Measurements from ENCODE around the gene OVOL2. TPM values are rescaled to one million over a fixed set of nuclear protein-coding genes. Genes with fewer than 3 reads are reported as not detected.
"Not testable (repeated sequence)": the region's sequence is repeated elsewhere in the genome, so short reads cannot be mapped to it uniquely, and the experiment has no call there.

Gene OVOL2
- 1.0 TPM for total RNA-seq

DNA sequence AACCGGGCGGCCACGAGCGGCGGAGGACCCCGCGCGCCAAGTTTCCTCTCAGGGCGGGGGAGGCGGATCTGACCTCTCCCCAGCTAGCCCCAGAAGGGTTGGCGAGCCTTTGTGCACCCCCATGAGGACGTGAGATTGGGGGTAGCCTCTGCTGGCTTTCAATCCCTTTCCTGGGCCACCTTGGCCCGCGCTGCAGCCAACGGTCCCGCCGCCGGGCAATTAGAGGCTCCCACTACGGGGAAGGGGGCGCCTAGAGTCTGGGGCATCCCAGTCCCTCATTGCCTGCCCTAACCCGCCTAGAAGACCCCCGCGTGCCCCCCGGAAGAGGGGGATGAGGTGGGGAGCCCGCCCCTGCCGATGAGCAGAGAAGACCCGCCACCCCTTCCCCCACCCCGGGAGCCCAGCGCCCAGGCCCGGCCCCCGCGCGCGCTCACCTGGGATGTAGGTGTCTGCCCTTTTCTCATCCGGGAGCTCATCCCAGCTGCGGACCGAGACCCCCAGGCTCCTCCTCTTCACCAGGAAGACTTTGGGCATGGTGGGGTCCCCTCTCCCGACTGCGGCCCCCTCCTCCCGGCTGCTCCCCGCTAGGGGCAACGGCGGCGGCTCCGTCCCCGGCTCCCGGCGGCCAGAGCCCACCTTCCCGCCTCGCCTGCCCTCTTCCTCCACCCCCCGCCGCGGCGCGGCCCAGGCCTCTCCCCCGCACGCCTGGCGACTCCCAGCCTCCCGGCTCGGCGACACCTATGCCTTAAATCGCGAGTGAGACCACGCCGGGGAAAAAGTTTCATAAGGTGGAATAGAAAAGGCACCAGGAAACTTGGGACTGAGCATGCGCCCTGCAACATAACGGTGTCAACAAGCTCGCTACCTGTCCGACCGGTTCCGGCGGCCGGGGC lies at the start of gene OVOL2:
TSS of gene OVOL2 (minus strand) at position 816 of the 893 bp plus-strand sequence. CDS start at position 534, 282 bp downstream.
- DNase-seq, result peak; percentile 75

DNA sequence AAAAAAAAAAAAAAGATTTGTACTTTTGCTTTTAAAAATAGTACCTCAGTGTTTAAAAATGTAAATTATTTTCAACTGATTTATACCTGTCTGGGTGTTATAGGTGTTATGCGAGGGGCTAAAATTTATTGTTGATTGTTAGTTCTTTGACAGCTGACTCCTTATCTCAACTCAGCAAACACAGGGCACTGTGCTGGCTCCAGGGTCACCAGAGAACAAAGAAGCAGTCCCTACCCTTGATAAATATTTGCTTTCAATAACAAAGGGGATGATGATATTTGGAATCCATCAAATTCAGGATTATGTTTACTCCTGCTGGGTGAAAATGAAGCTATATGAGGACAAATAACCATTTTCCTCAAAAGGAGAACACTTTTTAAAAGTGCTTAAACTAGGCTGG lies 45.8 kb upstream of the OVOL2 start:
- DNase-seq, result no peak

DNA sequence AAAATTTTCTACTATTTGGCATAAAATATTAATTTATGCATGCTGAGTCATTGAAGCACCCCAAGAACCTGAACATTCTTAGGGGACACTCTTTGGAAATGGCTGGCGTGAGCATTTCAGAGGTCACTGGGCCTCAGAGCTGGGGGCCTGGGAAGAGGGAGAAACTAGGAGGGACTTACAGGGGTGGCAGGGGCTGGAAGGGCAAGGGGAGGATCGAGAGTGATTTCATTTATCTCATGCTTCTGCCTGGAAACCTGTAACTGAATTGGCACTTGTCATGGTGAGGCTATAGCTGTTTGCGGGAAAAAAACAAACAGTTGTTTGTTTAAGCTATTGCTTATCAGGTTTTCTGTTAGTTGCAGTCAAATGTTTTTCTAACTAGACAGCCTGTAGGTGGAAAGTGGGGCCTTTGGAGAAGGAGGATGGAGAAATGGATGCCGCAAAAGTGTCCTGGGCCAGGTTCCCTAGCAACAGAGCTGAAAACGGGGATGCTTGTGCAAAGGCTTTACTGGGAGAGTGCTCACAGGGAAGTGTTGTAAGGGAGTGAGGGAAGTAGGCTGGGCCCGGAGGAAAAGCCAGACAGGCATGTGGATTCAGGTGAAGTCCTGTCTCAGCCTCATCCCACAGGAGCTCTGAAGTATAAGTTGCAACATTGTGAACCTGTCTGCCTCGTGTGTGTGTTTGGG lies 43.6 kb upstream of the OVOL2 start:
- no peak for DNase-seq

DNA sequence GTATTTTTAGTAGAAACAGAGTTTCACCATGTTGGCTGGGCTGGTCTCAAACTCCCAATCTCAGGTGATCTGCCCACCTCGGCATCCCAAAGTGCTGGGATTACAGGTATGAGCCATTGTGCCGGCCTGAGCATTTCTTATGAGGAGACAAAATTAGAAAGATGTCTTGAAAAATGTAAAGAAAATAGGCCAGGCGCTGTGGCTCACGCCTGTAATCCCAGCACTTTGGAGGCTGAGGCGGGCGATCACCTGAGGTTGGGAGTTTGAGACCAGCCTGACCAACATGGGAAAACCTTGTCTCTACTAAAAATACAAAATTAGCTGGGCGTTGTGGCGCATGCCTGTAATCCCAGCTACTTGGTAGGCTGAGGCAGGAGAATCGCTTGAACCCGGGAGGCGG lies 42.9 kb upstream of the OVOL2 start:
- not testable (repeated sequence) for DNase-seq

GRCh38 chr20:18094191-18094590 lies 36.5 kb upstream of the OVOL2 start:
- DNase-seq, result no peak

- no peak for DNase-seq
Measured at GRCh38 chr20:18093388-18093787, 35.7 kb upstream of the OVOL2 start.

GRCh38 chr20:18092890-18093289 lies 35.2 kb upstream of the OVOL2 start:
- DNase-seq, result no peak

DNA sequence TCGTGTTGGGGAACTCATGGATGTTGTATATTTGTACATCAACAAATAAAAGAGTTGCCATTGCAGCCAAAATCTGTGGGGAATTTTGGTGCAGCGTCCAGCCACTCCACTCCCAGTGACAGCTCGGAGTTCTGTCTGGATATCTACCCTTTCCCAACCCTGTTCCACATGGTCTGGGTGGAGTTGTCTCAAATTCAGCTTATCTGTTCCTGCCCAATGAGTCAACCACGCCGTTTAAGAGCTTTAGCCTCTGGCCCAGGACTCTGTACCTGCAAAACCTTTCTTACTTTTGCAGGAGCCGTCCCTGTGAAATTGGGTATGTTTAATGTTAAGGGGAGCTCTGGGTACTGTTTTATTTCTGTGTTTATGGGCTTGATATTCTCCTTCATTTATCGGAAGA lies 33.9 kb upstream of the OVOL2 start:
- DNase-seq, result no peak

GRCh38 chr20:18090477-18090876 lies 32.8 kb upstream of the OVOL2 start:
- DNase-seq, result no peak

DNA sequence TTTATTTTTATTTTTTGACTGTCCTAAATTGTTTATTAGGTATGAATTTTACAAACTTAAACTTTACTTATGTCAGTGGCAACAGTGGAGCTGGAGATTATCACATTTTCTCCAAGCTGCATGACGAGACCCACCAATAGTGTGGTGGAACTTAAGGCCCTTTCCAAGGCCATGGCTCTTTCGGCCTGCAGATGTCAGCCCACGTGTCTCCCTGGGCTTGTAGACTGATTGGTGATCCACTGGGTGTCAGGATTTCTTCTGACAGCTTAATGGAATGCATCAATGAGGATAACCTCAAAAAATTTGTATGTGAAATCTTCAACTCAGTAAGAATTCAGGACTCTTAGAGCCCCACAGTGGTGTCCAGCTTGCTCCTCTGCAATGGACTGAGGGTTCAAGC lies 32.3 kb upstream of the OVOL2 start:
- peak; percentile 3 for DNase-seq

DNA sequence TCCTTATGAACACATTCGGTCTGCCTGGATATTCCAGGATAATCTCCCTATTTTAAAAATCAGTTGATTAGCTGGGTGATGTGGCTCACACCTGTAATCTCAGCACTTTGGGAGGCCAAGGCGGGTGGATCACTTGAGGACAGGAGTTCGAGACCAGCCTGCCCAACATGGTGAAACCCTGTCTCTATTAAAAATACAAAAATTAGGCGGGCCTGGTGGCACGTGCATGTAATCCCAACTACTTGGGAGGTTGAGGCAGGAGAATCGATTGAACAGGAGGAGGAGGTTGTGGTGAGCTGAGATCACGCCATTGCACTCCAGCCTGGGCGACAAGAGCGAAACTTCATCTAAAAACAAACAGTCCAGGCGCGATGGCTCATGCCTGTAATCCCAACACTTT lies 31.1 kb upstream of the OVOL2 start:
- not testable (repeated sequence) for DNase-seq

- DNase-seq, result not testable (repeated sequence)
Measured at GRCh38 chr20:18088298-18088697, 30.6 kb upstream of the OVOL2 start.

DNA sequence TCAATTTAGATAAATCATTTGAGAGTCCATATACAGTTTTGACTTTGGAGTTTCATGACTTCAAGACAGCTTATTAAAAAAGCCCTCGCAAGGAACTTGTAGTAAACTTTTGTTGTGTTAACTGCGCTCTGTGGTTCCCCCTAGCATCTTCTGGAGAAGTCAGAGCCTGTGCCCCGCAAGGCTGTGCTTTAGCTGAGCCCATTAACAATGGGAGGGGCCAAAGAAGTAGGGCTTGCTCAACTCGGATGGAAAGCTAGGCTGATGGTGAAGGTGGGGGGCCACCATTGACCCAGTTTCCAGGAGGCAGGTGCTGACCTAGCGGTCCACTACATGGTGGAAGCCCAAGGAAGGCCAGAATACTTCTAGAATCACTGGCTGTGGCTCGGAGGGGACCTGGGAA lies 29.3 kb upstream of the OVOL2 start:
- DNase-seq, result no peak

DNA sequence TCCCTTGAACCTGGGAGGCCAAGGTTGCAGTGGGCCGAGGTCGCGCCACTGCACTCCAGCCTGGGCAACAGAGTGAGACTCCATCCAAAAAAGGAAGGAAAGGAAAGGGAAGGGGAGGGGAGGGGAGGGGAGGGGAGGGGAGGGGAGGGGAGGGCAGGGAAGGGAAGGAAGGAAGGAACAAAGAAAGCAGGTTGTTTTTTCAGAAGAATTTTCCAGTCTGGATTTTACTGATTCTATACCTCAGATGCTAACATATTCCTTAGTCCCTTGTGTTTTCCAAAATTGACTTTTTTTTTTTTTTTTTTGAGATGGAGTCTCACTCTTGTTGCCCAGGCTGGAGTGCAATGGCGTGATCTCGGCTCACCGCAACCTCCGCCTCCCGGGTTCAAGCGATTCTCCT lies 23.1 kb upstream of the OVOL2 start:
- DNase-seq, result not testable (repeated sequence)

- DNase-seq, result no peak
Measured at GRCh38 chr20:18079756-18080353, 22.1 kb upstream of the OVOL2 start.

- DNase-seq, result no peak
Measured at GRCh38 chr20:18077157-18077556, 19.4 kb upstream of the OVOL2 start.

DNA sequence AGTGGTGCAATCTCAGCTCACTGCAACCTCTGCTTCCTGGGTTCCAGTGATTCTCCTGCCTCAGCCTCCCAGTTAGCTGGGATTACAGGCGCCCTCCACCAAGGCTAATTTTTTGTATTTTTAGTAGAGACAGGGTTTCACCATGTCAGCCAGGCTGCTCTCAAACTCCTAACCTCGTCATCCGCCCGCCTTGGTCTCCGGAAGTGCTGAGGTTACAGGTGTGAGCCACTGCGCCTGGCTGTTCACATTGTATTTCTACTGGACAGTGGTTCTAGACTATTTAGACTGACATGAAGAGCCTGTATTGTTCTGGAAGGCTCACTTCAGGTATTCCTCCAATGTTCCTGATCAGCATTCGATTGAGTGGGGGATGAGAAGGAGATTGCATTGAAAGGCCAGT lies 14.8 kb upstream of the OVOL2 start:
- no peak for DNase-seq

GRCh38 chr20:18066421-18067333 lies 9.0 kb upstream of the OVOL2 start:
- peak; percentile 22 for DNase-seq

DNA sequence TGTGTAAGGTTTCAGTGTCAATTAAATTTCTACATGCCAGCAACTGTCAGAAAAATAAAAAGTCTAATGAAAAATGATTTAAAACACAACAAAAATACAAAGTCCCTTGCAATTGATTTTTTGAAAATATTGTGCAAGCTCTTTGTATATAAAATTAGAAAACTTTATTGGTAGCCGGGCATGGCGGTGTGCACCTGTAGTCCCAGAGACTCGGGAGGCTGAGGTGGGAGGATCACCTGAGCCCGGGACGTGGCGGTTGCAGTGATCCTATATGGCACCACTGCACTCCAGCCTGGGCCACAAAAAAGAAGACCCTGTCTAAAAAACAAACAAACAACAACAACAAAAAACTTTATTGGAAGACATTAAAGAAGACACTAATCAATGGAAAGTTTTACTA lies 6.0 kb upstream of the OVOL2 start:
- DNase-seq, result no peak

- DNase-seq, result no peak
Measured at GRCh38 chr20:18059603-18060002, 1.9 kb upstream of the OVOL2 start.

GRCh38 chr20:18058661-18059467 lies 1.1 kb upstream of the OVOL2 start:
- DNase-seq, result peak; percentile 19

All from tongue (tissue), 2 donors.